Adrenal gland (tissue), 12 donors: ENCODE data around the gene ZNF609. TPM values are rescaled to one million over a fixed set of nuclear protein-coding genes. Genes with fewer than 3 reads are reported as not detected.

Source experiments
- DNase-seq, 7 donors: peaks; one replicate each; pipeline ENCODE4 v3.0.0-alpha.2; 2019 to 2020
- H3K27ac ChIP-seq, 5 donors: fragments of 200-600 bp; sonication (generic) in 4 of 5; 1 replicate in 3 of 5; 2 replicates in 2 of 5; pipeline versions ENCODE4 v1.5.1 to v1.8.0; 2016 to 2020; ENCODE audit warnings: mild to moderate bottlenecking in 1 of 5
- H3K27me3 ChIP-seq: fragments of 200-600 bp; 2 replicates; pipeline ENCODE4 v1.8.0; 2021
- H3K36me3 ChIP-seq, 2 donors: fragments of 200-600 bp; replicated peaks in 1 of 2; 1 replicate in 1 of 2; 2 replicates in 1 of 2; pipeline versions ENCODE4 v1.5.1 to v1.8.0; 2018 to 2022
- H3K4me1 ChIP-seq, 2 donors: fragments of 200-600 bp; replicated peaks in 1 of 2; 1 replicate in 1 of 2; 2 replicates in 1 of 2; pipeline versions ENCODE4 v1.5.1 to v1.8.0; 2018 to 2021
- H3K4me3 ChIP-seq, 4 donors: fragments of 200-600 bp; sonication (generic) in 3 of 4; one replicate each; pipeline ENCODE4 v1.5.1; 2016 to 2018
- H3K9me3 ChIP-seq, 3 donors: fragments of 200-600 bp; sonication (generic) in 1 of 3; replicated peaks in 1 of 3; 1 replicate in 2 of 3; 2 replicates in 1 of 3; pipeline versions ENCODE4 v1.5.1 to v1.8.0; 2016 to 2021
- POLR2A ChIP-seq, 2 donors: fragments of 450-650 bp; IDR thresholded peaks; one replicate each; pipeline ENCODE4 v1.6.1; 2017; ENCODE audit warnings: antibody characterized with exemption in 2 of 2, mild to moderate bottlenecking in 2 of 2, moderate library complexity in 1 of 2
- WGBS, 4 donors: extraction: QIAGEN DNeasy Blood & Tissue Kit in 2 of 4; methylation state at CpG; one replicate each; pipeline versions ENCODE4 v1.1.5 to v1.1.7; 2013 to 2017; 5-methylcytosine and 5-hydroxymethylcytosine counted together
- intact Hi-C, 2 donors: fragments of 100-400 bp; cut with DNase I; formaldehyde crosslinking; loops; one replicate each; pipeline versions ENCODE4 v1.14.1 to v1.15.0; 2022 to 2023
- polyA plus RNA-seq, 3 donors: library from polyadenylated mRNA; stranded (reverse); fragments of 200-250 nt in 2 of 3; fragments of 350-450 nt in 1 of 3; fragmentation: Illumina TruSeq in 1 of 3; extraction: RNeasy Lipid Tissue Mini Kit (QIAGEN cat#74804) in 1 of 3; gene quantifications; one replicate each; pipeline ENCODE4 v1.2.3, GENCODE V29; 2013 to 2014
- total RNA-seq, 9 donors: library from RNA; depleted of rRNA in 4 of 9; stranded (reverse); fragments of >200 nt in 4 of 9; fragments of 120-200 nt in 1 of 9; fragmentation: NEBNext Ultra II Directional in 1 of 9; extraction: Animal tissue kit (Norgen Biotek cat#: 25700) in 1 of 9; gene quantifications; one replicate each; pipeline versions ENCODE4 v1.1.0 to v1.2.4, GENCODE V29; 2013 to 2023
- TF ChIP-seq, protein P1 (sequence below), 6 experiments: fragments of 450-650 bp in 4 of 6; fragments of 200-600 bp in 2 of 6; sonication (generic) in 1 of 6; IDR thresholded peaks; 1 replicate in 5 of 6; 2 replicates in 1 of 6; pipeline versions ENCODE4 v1.5.1 to v1.8.0; 2016 to 2021; ENCODE audit warnings: antibody characterized with exemption in 6 of 6, mild to moderate bottlenecking in 2 of 6, moderate library complexity in 1 of 6
- donor health status: healthy with polysubstance abuse.
- donor health status: Bipolar disorder and iron deficiency.
- donor health status: DM: yes; HTN: yes; CAD: no.
- donor health status: DM: no; HTN: no; CAD: no.
- donor health status: DM: no; HTN: no; CAD: no.
- donor health status: DM: yes; HTN: yes; CAD: no.

The ZNF609 gene
- total and polyA plus RNA-seq, 12 donors, result 4.4 to 35.5 (median 25.4) TPM

DNA sequence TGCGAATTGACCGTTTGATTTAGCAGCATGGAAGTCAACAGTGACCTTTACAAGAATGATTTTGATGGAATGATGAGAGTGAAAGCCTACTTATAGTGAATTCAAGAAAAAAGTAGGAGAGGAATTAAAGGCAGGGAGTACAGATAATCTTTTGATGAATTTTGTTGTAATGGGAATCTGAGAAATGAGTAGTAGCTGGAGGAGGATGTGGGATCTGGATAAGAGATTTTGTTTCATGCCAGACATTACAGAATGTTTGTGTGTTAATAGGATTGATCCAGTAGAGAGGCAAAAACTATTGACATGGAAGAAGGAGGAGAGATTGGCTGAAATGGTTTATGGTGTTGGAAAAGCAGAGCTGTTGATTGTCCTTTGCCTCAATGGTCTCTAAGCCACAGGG lies 17.4 kb upstream of the ZNF609 start:
- H3K27ac ChIP-seq, result peak overlapping the region in 2 of 5 donors; percentile 31 to 33
- intact Hi-C loops, result no loop called here
- 76 to 89% (median 88%) methylated on average over 2 of the region's 2 CpGs for WGBS, 4 donors
- peaks cover 0 to 5% of the 10 kb centered on the region in 2 donors for H3K36me3 ChIP-seq
- DNase-seq, result no peak
- H3K27me3 ChIP-seq, result no peaks in the 10 kb centered on the region
- H3K4me3 ChIP-seq, result no peak overlapping the region
- no peaks in the 10 kb centered on the region for H3K9me3 ChIP-seq
- TF ChIP-seq, protein P1, sequence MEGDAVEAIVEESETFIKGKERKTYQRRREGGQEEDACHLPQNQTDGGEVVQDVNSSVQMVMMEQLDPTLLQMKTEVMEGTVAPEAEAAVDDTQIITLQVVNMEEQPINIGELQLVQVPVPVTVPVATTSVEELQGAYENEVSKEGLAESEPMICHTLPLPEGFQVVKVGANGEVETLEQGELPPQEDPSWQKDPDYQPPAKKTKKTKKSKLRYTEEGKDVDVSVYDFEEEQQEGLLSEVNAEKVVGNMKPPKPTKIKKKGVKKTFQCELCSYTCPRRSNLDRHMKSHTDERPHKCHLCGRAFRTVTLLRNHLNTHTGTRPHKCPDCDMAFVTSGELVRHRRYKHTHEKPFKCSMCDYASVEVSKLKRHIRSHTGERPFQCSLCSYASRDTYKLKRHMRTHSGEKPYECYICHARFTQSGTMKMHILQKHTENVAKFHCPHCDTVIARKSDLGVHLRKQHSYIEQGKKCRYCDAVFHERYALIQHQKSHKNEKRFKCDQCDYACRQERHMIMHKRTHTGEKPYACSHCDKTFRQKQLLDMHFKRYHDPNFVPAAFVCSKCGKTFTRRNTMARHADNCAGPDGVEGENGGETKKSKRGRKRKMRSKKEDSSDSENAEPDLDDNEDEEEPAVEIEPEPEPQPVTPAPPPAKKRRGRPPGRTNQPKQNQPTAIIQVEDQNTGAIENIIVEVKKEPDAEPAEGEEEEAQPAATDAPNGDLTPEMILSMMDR (IDR thresholded peaks at IDR 0.05), result no peak
- TF ChIP-seq POLR2A (IDR thresholded peaks at IDR 0.05), result no peak
- peaks cover 12 to 20% of the 10 kb centered on the region in 2 donors for H3K4me1 ChIP-seq

DNA sequence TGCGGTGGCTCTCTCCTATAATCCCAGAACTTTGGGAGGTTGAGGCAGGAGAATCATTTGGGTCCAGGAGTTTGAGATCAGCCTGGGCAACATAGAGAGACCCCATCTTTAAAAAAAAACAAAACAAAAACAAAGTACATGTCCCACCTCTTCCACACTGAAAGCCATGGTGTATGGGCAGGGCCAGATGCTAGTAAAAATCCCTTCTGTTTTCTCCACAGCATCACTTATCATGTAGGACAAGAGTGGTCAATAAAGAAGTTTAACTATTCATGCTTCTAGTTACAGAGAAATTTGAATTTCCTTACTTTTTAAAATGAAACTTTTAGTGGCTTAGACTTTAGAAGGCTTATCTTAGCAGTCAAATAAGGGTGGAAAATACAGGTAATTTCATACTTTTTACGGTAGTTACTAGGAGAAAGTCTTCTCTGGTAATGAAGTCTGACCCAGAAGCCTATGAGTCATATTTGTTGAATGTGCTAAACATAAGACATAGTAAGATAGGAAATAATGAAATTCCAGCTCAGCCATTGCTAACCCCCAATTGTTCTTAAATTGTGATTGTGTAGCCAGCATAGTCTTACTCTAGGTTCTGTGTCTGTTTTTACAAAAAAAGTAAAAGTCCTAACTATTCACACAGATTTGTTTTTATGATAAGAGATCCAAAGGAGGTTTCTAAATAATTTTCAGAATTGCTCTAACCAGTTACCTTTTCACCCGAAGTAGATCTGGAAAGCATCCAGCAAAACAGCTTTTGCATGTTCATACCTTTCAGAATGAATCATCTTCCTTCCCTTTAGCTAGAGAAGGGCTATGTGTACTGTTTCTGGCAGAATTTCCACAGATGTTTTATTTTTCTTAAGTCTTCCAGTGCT lies 16.4 kb upstream of the ZNF609 start:
- Histone ChIP-seq H3K27me3 (no peaks in the 10 kb centered on the region), H3K9me3 (no peaks in the 10 kb centered on the region), H3K4me1 (peaks cover 12 to 20% of the 10 kb centered on the region in 2 donors), H3K27ac (peak overlapping the region in 2 of 5 donors; percentile 31 to 33), H3K36me3 (peaks cover 0 to 5% of the 10 kb centered on the region in 2 donors), H3K4me3 (no peak overlapping the region)
- WGBS, 4 donors, result 47 to 61% (median 49%) methylated on average over 3 of the region's 3 CpGs
- TF ChIP-seq POLR2A (IDR thresholded peaks at IDR 0.05), result no peak
- TF ChIP-seq, protein P1 (IDR thresholded peaks at IDR 0.05), result no peak
- intact Hi-C loops, result no loop called here
- no peak for DNase-seq

DNA sequence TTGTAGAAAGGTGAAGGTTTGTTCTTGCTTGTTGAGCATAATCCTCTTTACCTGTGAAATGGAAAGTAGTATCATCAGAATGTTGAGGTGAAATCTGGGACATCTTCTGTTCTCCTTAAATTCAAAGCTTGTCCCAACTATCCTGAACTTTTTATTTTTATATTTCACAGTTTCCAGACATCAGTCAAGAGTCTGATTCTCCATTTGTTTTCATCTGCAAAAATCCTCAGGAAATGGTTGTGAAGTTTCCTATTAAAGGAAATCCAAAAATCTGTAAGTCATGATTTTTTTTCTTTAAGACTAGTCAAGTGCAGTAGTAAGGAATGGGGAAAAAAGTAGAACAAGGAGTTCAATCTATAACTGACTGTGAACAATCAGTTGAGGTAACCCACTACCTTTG lies 15.5 kb upstream of the ZNF609 start:
- peaks cover 0 to 5% of the 10 kb centered on the region in 2 donors for H3K36me3 ChIP-seq
- intact Hi-C loops, result no loop called here
- H3K27ac ChIP-seq, result no peak overlapping the region
- H3K4me3 ChIP-seq, result no peak overlapping the region
- no peak for DNase-seq
- peaks cover 12 to 20% of the 10 kb centered on the region in 2 donors for H3K4me1 ChIP-seq
- no peaks in the 10 kb centered on the region for H3K9me3 ChIP-seq
- H3K27me3 ChIP-seq, result no peaks in the 10 kb centered on the region
- no peak for TF ChIP-seq POLR2A (IDR thresholded peaks at IDR 0.05)
- TF ChIP-seq, protein P1 (IDR thresholded peaks at IDR 0.05), result no peak

DNA sequence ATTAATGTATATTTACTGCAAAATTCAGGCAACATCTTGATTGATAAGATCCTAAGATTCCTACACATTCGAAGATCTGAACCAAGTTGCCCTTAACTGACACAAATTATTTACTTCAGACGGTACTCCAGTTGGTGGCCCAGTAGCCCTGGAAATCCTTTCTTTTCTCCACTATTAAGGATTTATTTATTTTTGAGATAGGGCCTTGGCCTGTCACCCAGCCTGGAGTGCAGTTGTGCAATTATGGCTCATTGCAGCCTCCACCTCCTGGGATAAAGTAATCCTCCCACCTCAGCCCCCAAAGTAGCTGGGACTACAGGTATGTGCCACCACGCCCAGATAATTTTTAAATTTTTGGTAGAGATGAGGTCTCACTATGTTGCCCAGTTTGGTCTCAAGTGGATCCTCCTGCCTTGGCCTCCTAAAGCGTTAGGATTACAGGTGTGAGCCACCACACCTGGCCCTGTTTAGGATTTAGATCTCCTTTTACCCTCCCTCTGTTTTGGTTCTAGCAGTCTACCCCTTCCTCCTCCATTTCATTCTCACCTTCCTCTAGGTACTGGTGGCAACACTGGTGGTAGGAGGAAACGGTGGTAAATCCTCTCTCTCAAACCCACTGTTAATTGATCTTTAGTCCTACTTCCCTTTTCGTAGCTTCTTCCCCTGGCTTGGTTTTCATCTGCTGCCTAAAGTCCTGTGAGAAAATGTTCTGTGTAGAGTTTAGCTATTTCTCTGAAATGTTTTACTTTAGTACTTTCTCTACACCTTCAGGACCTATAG lies 12.7 kb upstream of the ZNF609 start:
- H3K9me3 ChIP-seq, result no peaks in the 10 kb centered on the region
- DNase-seq, result peak in 1 of 7 donors; percentile 16
- TF ChIP-seq, protein P1 (IDR thresholded peaks at IDR 0.05), result no peak
- TF ChIP-seq POLR2A (IDR thresholded peaks at IDR 0.05), result no peak
- H3K27me3 ChIP-seq, result no peaks in the 10 kb centered on the region
- no peak overlapping the region for H3K4me3 ChIP-seq
- peaks cover 12 to 20% of the 10 kb centered on the region in 2 donors for H3K4me1 ChIP-seq
- 80 to 91% (median 89%) methylated on average over 6 of the region's 6 CpGs for WGBS, 4 donors
- no peak overlapping the region for H3K27ac ChIP-seq
- peaks cover 0 to 5% of the 10 kb centered on the region in 2 donors for H3K36me3 ChIP-seq
- intact Hi-C loops, result no loop called here
